Liver (tissue), 9 donors: ENCODE results near the gene DMAC1. TPM values are rescaled to one million over a fixed set of nuclear protein-coding genes. Genes with fewer than 3 reads are reported as not detected.

Experiments used
- DNase-seq: peaks from one replicate; pipeline ENCODE4 v3.0.0-alpha.2; 2017; ENCODE audit warnings: low spot score
- H3K27ac ChIP-seq, 2 donors: one replicate each; pipeline ENCODE4 v1.7.0; 2013; ENCODE audit warnings: inconsistent platforms in 2 of 2, low read length in 2 of 2, control low read depth in 1 of 2, low read depth in 1 of 2, mild to moderate bottlenecking in 1 of 2
- H3K27me3 ChIP-seq, 4 donors: one replicate each; pipeline versions ENCODE4 v1.6.1 to v1.7.0; 2013; ENCODE audit warnings: low read length in 3 of 4, inconsistent platforms in 1 of 4, mild to moderate bottlenecking in 1 of 4, moderate library complexity in 1 of 4; ENCODE audit not compliant: control insufficient read depth in 4 of 4, insufficient read depth in 4 of 4
- H3K36me3 ChIP-seq, 4 donors: one replicate each; pipeline versions ENCODE4 v1.6.1 to v1.7.0; 2013; ENCODE audit warnings: low read length in 3 of 4, mild to moderate bottlenecking in 3 of 4, low read depth in 1 of 4, moderate library complexity in 1 of 4; ENCODE audit not compliant: control insufficient read depth in 4 of 4, insufficient read depth in 3 of 4
- H3K4me1 ChIP-seq, 4 donors: one replicate each; pipeline versions ENCODE4 v1.6.1 to v1.7.0; 2013; ENCODE audit warnings: low read length in 3 of 4, mild to moderate bottlenecking in 3 of 4, moderate library complexity in 1 of 4; ENCODE audit not compliant: control insufficient read depth in 4 of 4, insufficient read depth in 4 of 4
- H3K4me3 ChIP-seq, 3 donors: one replicate each; pipeline versions ENCODE4 v1.6.1 to v1.7.0; 2013; ENCODE audit warnings: low read length in 3 of 3, control low read depth in 1 of 3, low read depth in 1 of 3, mild to moderate bottlenecking in 1 of 3
- H3K9ac ChIP-seq, 2 donors: one replicate each; pipeline ENCODE4 v1.7.0; 2013; ENCODE audit warnings: low read length in 2 of 2, mild to moderate bottlenecking in 2 of 2, moderate library complexity in 2 of 2, control low read depth in 1 of 2, low read depth in 1 of 2
- H3K9me3 ChIP-seq, 4 donors: one replicate each; pipeline versions ENCODE4 v1.6.1 to v1.7.0; 2013; ENCODE audit warnings: low read length in 3 of 4; ENCODE audit not compliant: control insufficient read depth in 4 of 4
- EGR1 ChIP-seq, 2 donors: IDR thresholded peaks; 2 replicates each; pipeline ENCODE4 v1.6.1; 2016 to 2018; ENCODE audit warnings: antibody characterized with exemption in 2 of 2, low read depth in 2 of 2
- FOXA1 ChIP-seq: IDR thresholded peaks from 2 replicates; pipeline ENCODE4 v1.6.1; 2016; ENCODE audit warnings: antibody characterized with exemption
- FOXA2 ChIP-seq: IDR thresholded peaks from 2 replicates; pipeline ENCODE4 v1.6.1; 2016; ENCODE audit warnings: antibody characterized with exemption
- GABPA ChIP-seq, 2 donors: IDR thresholded peaks in 1 of 2; conservative IDR thresholded peaks in 1 of 2; 2 replicates each; pipeline ENCODE4 v1.6.1; 2016; ENCODE audit warnings: antibody characterized with exemption in 2 of 2, mild to moderate bottlenecking in 1 of 2, moderate library complexity in 1 of 2
- HNF4A ChIP-seq, 2 donors: conservative IDR thresholded peaks; 2 replicates each; pipeline ENCODE4 v1.6.1; 2016; ENCODE audit warnings: antibody characterized with exemption in 2 of 2, mild to moderate bottlenecking in 2 of 2
- JUND ChIP-seq, 2 donors: IDR thresholded peaks; 2 replicates each; pipeline ENCODE4 v1.6.1; 2016; ENCODE audit warnings: antibody characterized with exemption in 2 of 2
- NR2F2 ChIP-seq: IDR thresholded peaks from 2 replicates; pipeline ENCODE4 v1.6.1; 2016; ENCODE audit warnings: antibody characterized with exemption
- RAD21 ChIP-seq, 2 donors: IDR thresholded peaks; 2 replicates each; pipeline ENCODE4 v1.6.1; 2016; ENCODE audit warnings: antibody characterized with exemption in 2 of 2, mild to moderate bottlenecking in 2 of 2
- RXRA ChIP-seq, 2 donors: IDR thresholded peaks; 2 replicates each; pipeline ENCODE4 v1.6.1; 2017 to 2018; ENCODE audit warnings: antibody characterized with exemption in 2 of 2, mild to moderate bottlenecking in 1 of 2
- SP1 ChIP-seq: IDR thresholded peaks from 2 replicates; pipeline ENCODE4 v1.6.1; 2018; ENCODE audit warnings: antibody characterized with exemption, mild to moderate bottlenecking
- TAF1 ChIP-seq: conservative IDR thresholded peaks from 2 replicates; pipeline ENCODE4 v1.6.1; 2016; ENCODE audit warnings: antibody characterized with exemption, mild to moderate bottlenecking
- WGBS: extraction: QIAGEN DNeasy Blood & Tissue Kit; methylation state at CpG from one replicate; pipeline ENCODE4 v1.1.7; 2013; 5-methylcytosine and 5-hydroxymethylcytosine counted together
- polyA plus RNA-seq, 2 donors: library from polyadenylated mRNA; stranded (reverse) in 1 of 2; unstranded in 1 of 2; fragments of 200-250 nt in 1 of 2; fragments of >200 nt in 1 of 2; fragmentation: Nextera tagmentation in 1 of 2; extraction: Ambion mirVana in 1 of 2; gene quantifications; one replicate each; pipeline versions ENCODE4 v1.2.1 to v1.2.3, GENCODE V29; 2013 to 2015
- total RNA-seq, 2 donors: library from RNA; depleted of rRNA; stranded (reverse); fragments of >200 nt; gene quantifications; one replicate each; pipeline ENCODE4 v1.2.3, GENCODE V29; 2014
- TF ChIP-seq, protein P1 (sequence below): fragments of 150-350 bp; IDR thresholded peaks from 2 replicates; pipeline ENCODE4 v1.5.1; 2017; ENCODE audit warnings: improper control_type of control experiment, low read depth, low read length; ENCODE audit not compliant: missing input control
- TF ChIP-seq, protein P2 (sequence below): IDR thresholded peaks from 2 replicates; pipeline ENCODE4 v1.6.1; 2016; ENCODE audit warnings: antibody characterized with exemption
- TF ChIP-seq, protein P3 (sequence below): IDR thresholded peaks from 2 replicates; pipeline ENCODE4 v1.6.1; 2016; ENCODE audit warnings: antibody characterized with exemption
- TF ChIP-seq, protein P4 (sequence below): IDR thresholded peaks from 2 replicates; pipeline ENCODE4 v1.6.1; 2016; ENCODE audit warnings: antibody characterized with exemption, mild to moderate bottlenecking
- TF ChIP-seq, protein P5 (sequence below): IDR thresholded peaks from 2 replicates; pipeline ENCODE4 v1.6.1; 2016; ENCODE audit warnings: antibody characterized with exemption
- donor health status: healthy.
- donor health status: healthy.
- donor health status: healthy.
- donor health status: healthy.
- donor health status: healthy.

The DMAC1 gene
- total and polyA plus RNA-seq, 4 donors = 4.4 to 53.0 (median 9.0) TPM

DNA sequence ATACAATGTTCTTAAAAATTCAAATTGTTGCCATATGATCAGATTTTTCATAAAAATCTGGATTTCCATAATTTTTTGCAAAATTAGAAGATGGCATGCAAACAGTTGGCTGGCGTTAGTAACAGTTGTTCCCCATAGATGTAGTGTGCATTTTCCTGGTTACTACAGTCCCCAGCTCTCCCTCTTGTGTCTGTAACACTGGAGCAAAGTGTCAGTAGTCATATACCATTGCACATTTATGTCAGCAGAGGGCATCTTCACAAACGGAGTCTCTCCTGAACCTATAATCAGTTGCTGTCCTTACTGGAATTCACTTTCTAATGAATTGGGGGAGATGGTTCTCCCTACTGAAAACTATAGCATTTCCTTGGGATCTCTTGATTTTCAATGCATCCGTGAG lies 44.7 kb upstream of the DMAC1 start:
- WGBS = 33% methylated on average over 3 of the region's 3 CpGs
- Histone ChIP-seq H3K4me1 (no peaks in the 10 kb centered on the region), H3K9me3 (no peaks in the 10 kb centered on the region), H3K36me3 (no peaks in the 10 kb centered on the region), H3K27me3 (peaks cover 0 to 3% (median 0%) of the 10 kb centered on the region in 4 donors), H3K4me3 (no peak overlapping the region), H3K27ac (no peak overlapping the region), H3K9ac (no peak overlapping the region)
- DNase-seq = no peak
- TF ChIP-seq RAD21 (IDR thresholded peaks at IDR 0.05) (peak; percentile 56 to 61), EGR1 (IDR thresholded peaks at IDR 0.05; ENCODE audit: low read depth in 2 of 2) (no peak)
- TF ChIP-seq, protein P1, sequence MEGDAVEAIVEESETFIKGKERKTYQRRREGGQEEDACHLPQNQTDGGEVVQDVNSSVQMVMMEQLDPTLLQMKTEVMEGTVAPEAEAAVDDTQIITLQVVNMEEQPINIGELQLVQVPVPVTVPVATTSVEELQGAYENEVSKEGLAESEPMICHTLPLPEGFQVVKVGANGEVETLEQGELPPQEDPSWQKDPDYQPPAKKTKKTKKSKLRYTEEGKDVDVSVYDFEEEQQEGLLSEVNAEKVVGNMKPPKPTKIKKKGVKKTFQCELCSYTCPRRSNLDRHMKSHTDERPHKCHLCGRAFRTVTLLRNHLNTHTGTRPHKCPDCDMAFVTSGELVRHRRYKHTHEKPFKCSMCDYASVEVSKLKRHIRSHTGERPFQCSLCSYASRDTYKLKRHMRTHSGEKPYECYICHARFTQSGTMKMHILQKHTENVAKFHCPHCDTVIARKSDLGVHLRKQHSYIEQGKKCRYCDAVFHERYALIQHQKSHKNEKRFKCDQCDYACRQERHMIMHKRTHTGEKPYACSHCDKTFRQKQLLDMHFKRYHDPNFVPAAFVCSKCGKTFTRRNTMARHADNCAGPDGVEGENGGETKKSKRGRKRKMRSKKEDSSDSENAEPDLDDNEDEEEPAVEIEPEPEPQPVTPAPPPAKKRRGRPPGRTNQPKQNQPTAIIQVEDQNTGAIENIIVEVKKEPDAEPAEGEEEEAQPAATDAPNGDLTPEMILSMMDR = peak; percentile 22

DNA sequence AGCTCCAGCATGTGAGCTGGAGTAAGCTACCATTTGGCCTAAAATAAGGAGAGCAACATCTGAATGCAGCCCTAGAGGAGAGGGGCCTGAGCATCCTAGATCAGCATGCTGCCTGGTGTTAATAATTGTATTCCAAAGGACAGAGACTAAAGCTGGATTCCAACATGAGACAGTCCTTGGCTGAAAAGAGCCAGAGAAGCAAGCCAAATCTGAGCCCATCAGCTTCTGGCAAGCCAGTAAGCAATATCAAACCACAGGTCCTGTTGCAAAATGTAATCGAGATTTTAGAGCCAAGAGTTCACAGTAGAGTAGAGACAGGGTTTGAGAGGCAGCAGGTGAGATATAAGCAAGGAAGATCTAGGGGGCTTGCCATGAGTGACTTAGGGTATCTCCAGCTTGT lies 42.3 kb upstream of the DMAC1 start:
- no peak overlapping the region for H3K4me3 ChIP-seq
- no peak for DNase-seq
- no peak overlapping the region for H3K9ac ChIP-seq
- no peak overlapping the region for H3K27ac ChIP-seq
- H3K9me3 ChIP-seq = no peaks in the 10 kb centered on the region
- 61% methylated on average over 1 of the region's 1 CpG for WGBS
- no peaks in the 10 kb centered on the region for H3K4me1 ChIP-seq
- peaks cover 0 to 3% (median 0%) of the 10 kb centered on the region in 4 donors for H3K27me3 ChIP-seq
- H3K36me3 ChIP-seq = no peaks in the 10 kb centered on the region
- TF ChIP-seq, protein P2, sequence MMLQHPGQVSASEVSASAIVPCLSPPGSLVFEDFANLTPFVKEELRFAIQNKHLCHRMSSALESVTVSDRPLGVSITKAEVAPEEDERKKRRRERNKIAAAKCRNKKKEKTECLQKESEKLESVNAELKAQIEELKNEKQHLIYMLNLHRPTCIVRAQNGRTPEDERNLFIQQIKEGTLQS = no peak

DNA sequence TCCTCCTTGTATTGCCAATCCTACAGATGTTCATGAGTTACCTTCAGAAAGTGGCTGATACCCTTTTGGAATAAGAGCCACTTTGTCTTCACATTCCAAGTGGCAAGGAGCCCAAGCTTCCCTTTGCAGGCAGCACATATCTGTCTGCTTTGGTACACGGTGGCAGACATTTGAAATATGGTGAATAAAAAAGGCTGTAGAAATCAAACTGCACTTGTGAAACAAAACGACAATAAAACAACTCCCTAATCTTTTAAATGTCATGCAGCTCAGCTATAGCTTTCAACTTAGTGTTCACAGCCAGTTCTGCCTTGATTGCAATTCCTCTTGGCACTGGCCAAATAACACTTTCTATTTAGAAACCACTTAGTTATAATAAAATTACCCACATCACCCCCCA lies 35.0 kb upstream of the DMAC1 start:
- no peak overlapping the region for H3K9ac ChIP-seq
- no peaks in the 10 kb centered on the region for H3K4me1 ChIP-seq
- no peak for DNase-seq
- no peaks in the 10 kb centered on the region for H3K27me3 ChIP-seq
- no peaks in the 10 kb centered on the region for H3K36me3 ChIP-seq
- H3K4me3 ChIP-seq = no peak overlapping the region
- 49% methylated on average over 2 of the region's 2 CpGs for WGBS
- no peak overlapping the region for H3K27ac ChIP-seq
- TF ChIP-seq HNF4A (conservative IDR thresholded peaks at IDR 0.05) (no peak), NR2F2 (no peak), TAF1 (no peak), JUND (IDR thresholded peaks at IDR 0.05) (no peak), GABPA (IDR thresholded peaks at IDR 0.05 in 1 of 2, conservative IDR thresholded peaks at IDR 0.05 in 1 of 2) (no peak), RAD21 (IDR thresholded peaks at IDR 0.05) (no peak), FOXA1 (no peak), FOXA2 (no peak), RXRA (IDR thresholded peaks at IDR 0.05) (no peak), SP1 (no peak), EGR1 (IDR thresholded peaks at IDR 0.05; ENCODE audit: low read depth in 2 of 2) (no peak)
- TF ChIP-seq, protein P3, sequence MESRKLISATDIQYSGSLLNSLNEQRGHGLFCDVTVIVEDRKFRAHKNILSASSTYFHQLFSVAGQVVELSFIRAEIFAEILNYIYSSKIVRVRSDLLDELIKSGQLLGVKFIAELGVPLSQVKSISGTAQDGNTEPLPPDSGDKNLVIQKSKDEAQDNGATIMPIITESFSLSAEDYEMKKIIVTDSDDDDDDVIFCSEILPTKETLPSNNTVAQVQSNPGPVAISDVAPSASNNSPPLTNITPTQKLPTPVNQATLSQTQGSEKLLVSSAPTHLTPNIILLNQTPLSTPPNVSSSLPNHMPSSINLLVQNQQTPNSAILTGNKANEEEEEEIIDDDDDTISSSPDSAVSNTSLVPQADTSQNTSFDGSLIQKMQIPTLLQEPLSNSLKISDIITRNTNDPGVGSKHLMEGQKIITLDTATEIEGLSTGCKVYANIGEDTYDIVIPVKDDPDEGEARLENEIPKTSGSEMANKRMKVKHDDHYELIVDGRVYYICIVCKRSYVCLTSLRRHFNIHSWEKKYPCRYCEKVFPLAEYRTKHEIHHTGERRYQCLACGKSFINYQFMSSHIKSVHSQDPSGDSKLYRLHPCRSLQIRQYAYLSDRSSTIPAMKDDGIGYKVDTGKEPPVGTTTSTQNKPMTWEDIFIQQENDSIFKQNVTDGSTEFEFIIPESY = no peak
- TF ChIP-seq, protein P2 = no peak
- TF ChIP-seq, protein P1 = no peak
- TF ChIP-seq, protein P4, sequence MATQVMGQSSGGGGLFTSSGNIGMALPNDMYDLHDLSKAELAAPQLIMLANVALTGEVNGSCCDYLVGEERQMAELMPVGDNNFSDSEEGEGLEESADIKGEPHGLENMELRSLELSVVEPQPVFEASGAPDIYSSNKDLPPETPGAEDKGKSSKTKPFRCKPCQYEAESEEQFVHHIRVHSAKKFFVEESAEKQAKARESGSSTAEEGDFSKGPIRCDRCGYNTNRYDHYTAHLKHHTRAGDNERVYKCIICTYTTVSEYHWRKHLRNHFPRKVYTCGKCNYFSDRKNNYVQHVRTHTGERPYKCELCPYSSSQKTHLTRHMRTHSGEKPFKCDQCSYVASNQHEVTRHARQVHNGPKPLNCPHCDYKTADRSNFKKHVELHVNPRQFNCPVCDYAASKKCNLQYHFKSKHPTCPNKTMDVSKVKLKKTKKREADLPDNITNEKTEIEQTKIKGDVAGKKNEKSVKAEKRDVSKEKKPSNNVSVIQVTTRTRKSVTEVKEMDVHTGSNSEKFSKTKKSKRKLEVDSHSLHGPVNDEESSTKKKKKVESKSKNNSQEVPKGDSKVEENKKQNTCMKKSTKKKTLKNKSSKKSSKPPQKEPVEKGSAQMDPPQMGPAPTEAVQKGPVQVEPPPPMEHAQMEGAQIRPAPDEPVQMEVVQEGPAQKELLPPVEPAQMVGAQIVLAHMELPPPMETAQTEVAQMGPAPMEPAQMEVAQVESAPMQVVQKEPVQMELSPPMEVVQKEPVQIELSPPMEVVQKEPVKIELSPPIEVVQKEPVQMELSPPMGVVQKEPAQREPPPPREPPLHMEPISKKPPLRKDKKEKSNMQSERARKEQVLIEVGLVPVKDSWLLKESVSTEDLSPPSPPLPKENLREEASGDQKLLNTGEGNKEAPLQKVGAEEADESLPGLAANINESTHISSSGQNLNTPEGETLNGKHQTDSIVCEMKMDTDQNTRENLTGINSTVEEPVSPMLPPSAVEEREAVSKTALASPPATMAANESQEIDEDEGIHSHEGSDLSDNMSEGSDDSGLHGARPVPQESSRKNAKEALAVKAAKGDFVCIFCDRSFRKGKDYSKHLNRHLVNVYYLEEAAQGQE = no peak
- TF ChIP-seq, protein P5, sequence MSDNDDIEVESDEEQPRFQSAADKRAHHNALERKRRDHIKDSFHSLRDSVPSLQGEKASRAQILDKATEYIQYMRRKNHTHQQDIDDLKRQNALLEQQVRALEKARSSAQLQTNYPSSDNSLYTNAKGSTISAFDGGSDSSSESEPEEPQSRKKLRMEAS = no peak
- H3K9me3 ChIP-seq = no peaks in the 10 kb centered on the region
